ELR (cell line): ENCODE measurements around the gene WASHC3.

Source experiments
- DNase-seq: peaks from one replicate; pipeline ENCODE4 v3.0.0-alpha.2; 2015; ENCODE audit warnings: low read depth

Gene WASHC3

DNA sequence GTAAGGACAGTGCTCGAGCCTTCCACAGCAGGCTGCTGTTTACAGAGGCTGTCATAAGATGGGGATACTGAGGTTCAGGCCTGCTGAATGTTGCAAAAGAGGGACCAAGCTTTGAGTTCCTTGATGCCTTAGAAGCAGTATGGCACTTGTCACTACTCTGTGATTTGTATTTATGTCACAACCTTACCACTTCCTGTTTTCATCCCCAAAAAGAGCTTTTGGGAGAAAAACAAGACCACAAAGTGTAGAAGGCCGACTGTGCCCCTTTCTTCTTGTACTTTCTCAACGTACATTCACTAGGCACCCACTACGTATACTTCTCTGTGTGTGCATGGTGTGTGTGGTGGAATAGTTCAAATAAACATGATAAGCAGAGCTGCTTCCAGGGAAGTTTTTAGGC lies 94.3 kb downstream of the WASHC3 start:
- DNase-seq = no peak

DNA sequence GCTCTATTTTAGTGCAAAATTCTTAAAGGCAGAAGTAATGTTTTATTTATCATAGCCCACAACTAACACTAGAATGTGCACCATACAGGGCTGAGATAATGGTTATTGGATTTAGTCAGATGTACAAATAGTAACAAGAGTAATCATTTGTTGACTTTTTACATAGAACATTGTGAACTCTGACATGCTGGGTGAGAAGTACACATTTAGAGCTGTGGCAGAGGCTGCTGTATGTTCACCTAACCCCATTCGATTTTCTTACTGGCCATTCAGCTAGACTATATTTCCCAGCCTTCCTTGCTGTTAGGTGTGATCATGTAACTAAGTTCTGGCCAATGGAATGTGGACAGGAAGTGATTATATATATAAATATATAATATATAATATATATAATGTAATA lies 95.3 kb downstream of the WASHC3 start:
- DNase-seq = no peak

GRCh38 chr12:101963697-101964096 lies 98.1 kb downstream of the WASHC3 start:
- DNase-seq = no peak
